Testis (tissue), 2 donors: Measurements from ENCODE around the gene KCNH4.

ENCODE experiments used
- CTCF ChIP-seq, 3 experiments: fragments of 450-650 bp in 2 of 3; fragments of 200-600 bp in 1 of 3; sonication (generic) in 1 of 3; IDR thresholded peaks; one replicate each; pipeline ENCODE4 v1.5.1; 2016 to 2019; ENCODE audit warnings: antibody characterized with exemption in 3 of 3, mild to moderate bottlenecking in 2 of 3, moderate library complexity in 1 of 3
- POLR2A ChIP-seq: fragments of 450-650 bp; IDR thresholded peaks from one replicate; pipeline ENCODE4 v1.6.1; 2017; ENCODE audit warnings: antibody characterized with exemption, mild to moderate bottlenecking, moderate library complexity

DNA sequence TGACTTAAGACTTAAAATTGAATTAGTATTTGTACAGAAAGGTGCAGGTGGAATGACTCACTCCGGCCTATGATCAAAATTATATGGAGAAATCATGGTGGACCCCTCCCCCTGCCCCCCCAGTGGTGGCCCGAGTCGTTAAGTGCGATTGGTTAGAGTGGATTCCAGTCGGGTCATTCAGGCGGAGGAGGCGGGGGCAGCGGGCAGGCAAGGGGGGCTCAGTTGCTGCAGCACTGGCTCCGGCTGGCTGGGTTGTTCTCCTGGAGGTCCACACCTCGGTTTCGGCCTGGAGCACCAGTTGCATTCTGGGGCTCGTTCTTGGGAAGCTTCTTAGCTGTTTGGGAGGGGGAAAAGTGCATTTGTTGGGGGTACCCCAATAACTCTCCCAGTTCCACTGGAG lies 55.4 kb downstream of the KCNH4 start:
- TF ChIP-seq CTCF (IDR thresholded peaks at IDR 0.05) = no peak
- TF ChIP-seq POLR2A = no peak
